Fibroblast of villous mesenchyme (primary cell): Measurements from ENCODE around the gene SMARCD3. TPM values are rescaled to one million over a fixed set of nuclear protein-coding genes. Genes with fewer than 3 reads are reported as not detected.
A peak's percentile ranks its signal among the peaks of the same experiment; 100 is the strongest.

Experiments used
- DNase-seq: peaks from one replicate; pipeline ENCODE4 v3.0.0-alpha.2; 2010; ENCODE audit warnings: low read depth
- H3K4me3 ChIP-seq: 2 replicates; pipeline ENCODE4 v1.5.1; 2011; ENCODE audit warnings: low read depth, mild to moderate bottlenecking, low read length
- CTCF ChIP-seq: IDR thresholded peaks from 2 replicates; pipeline ENCODE4 v1.5.1; 2012; ENCODE audit warnings: low read depth, mild to moderate bottlenecking, low read length; ENCODE audit not compliant: insufficient read depth
- total RNA-seq: library from RNA; depleted of rRNA; stranded (reverse); fragments of >200 nt; gene quantifications from 2 replicates; pipeline ENCODE4 v1.2.3, GENCODE V29; 2012

SMARCD3 gene
- total RNA-seq, 1 donor: 32.0 TPM

- no peak for TF ChIP-seq CTCF
- no peak for DNase-seq
- no peak overlapping the region for H3K4me3 ChIP-seq
Measured at GRCh38 chr7:151272877-151273276, 24.4 kb upstream of the SMARCD3 start.

- H3K4me3 ChIP-seq: no peak overlapping the region
- DNase-seq: no peak
- TF ChIP-seq CTCF: no peak
Measured at GRCh38 chr7:151272405-151272804, 23.9 kb upstream of the SMARCD3 start.

GRCh38 chr7:151271699-151272355, 23.3 kb upstream of the SMARCD3 start:
- peak; percentile 88 for DNase-seq

GRCh38 chr7:151269511-151269910, 21.0 kb upstream of the SMARCD3 start:
- TF ChIP-seq CTCF: no peak
- DNase-seq: no peak
- no peak overlapping the region for H3K4me3 ChIP-seq

More at GRCh38 chr7:151271699-151272355, 23.3 kb upstream of the SMARCD3 start:
- H3K4me3 ChIP-seq: no peak overlapping the region
- TF ChIP-seq CTCF: no peak

- DNase-seq: no peak
- no peak for TF ChIP-seq CTCF
Measured at GRCh38 chr7:151265351-151265931, 16.9 kb upstream of the SMARCD3 start.

GRCh38 chr7:151264615-151265014, 16.1 kb upstream of the SMARCD3 start:
- no peak for TF ChIP-seq CTCF
- H3K4me3 ChIP-seq: no peak overlapping the region
- DNase-seq: no peak

More at GRCh38 chr7:151265351-151265931, 16.9 kb upstream of the SMARCD3 start:
- H3K4me3 ChIP-seq: no peak overlapping the region
